A549 treated with dexamethasone at 1 μM for 4 hours (cell line): ENCODE results near the gene MDFIC. TPM values are rescaled to one million over a fixed set of nuclear protein-coding genes. Genes with fewer than 3 reads are reported as not detected.

ENCODE experiments used
- total RNA-seq: library from RNA; stranded (reverse); fragments of 200-300 nt; extraction: Qiagen RNA extraction; gene quantifications from 5 replicates; pipeline ENCODE4 v1.2.3, GENCODE V29; 2022

MDFIC gene, protein sequence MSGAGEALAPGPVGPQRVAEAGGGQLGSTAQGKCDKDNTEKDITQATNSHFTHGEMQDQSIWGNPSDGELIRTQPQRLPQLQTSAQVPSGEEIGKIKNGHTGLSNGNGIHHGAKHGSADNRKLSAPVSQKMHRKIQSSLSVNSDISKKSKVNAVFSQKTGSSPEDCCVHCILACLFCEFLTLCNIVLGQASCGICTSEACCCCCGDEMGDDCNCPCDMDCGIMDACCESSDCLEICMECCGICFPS
- total RNA-seq, result 15.3 to 23.7 TPM (median 22.7 TPM) in 5 replicates

DNA sequence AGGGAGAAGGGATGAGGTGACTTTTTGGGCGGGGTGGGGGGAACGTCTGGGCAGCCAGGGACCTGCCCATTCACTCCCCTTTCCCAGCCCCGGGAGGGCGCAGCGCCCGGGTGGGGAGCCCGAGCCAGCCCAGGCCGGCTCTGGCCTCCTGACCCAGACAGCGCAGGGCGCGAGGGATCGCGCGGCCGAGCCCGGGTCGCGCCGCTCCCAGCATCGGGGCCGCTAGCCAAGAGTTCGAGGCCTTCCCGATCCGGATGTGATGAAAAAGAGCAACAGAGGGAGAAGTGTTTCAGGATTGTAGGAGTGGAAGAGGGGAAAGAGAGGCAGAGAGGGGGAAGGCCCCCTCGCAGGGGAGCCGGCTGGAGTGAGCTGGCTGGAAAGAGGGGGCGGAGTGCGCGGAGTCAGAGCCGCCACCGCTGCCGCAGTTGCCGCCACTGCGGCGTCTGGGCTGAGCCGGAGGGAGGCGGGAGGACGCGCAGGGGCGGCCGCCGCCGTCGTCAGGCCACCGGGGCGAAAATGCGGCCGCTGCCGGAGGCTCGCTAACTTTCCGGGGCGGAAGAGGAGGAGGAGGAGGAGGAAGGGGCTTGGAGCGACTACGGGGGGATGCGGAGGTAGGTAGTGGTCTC lies at the start of gene MDFIC:
Gene MDFIC, plus strand, starts transcription at position 69 of the 626 bp plus-strand sequence. CDS start 940 bp downstream, outside the sequence.

